ENCODE measurements around the gene NPAS1.
A peak's percentile ranks its signal among the peaks of the same experiment; 100 is the strongest.
"Not testable (repeated sequence)": the region's sequence is repeated elsewhere in the genome, so short reads cannot be mapped to it uniquely, and the experiment has no call there.

The NPAS1 gene

DNA sequence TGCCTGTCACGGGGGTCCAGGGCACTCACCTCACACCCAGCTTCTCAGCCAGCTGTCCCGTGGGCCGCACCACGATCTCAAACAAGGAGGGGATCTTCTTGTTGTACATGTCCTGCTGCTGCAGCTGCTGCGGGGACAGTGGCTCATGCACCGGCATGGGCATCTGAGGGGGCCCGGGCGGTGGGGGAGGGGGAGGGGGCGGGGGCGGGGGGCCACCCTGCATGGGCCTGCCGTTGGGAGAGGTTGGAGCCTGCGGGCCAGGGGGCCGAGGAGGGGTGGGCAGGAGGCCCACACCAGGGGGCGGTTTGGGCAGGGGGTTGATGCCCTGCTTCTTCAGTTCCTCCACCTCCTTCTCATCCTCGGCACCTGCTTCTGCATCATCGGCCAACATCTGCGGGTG lies 52.7 kb downstream of the NPAS1 start:
- no peak overlapping the region for H3K4me3 ChIP-seq (ENCODE audit: low read depth in 1 of 5, low read length in 5 of 5)
- no peaks in the 10 kb centered on the region for H3K27me3 ChIP-seq (ENCODE audit: control insufficient read depth in 5 of 5, insufficient read depth in 4 of 5, low read length in 5 of 5)
- no peak overlapping the region for H3K27ac ChIP-seq (ENCODE audit: low read depth, low read length)
- peaks cover 0 to 90% (median 80%) of the 10 kb centered on the region in 5 donors for H3K36me3 ChIP-seq (ENCODE audit: control insufficient read depth in 5 of 5, insufficient read depth in 5 of 5, low read length in 5 of 5)
- H3K9me3 ChIP-seq (ENCODE audit: control insufficient read depth in 5 of 5, low read length in 5 of 5) = no peaks in the 10 kb centered on the region
- peaks cover 0 to 12% (median 2%) of the 10 kb centered on the region in 5 donors for H3K4me1 ChIP-seq (ENCODE audit: control insufficient read depth in 5 of 5, insufficient read depth in 5 of 5, low read length in 5 of 5)
- no peak overlapping the region for H3K9ac ChIP-seq (ENCODE audit: low read length in 5 of 5)

DNA sequence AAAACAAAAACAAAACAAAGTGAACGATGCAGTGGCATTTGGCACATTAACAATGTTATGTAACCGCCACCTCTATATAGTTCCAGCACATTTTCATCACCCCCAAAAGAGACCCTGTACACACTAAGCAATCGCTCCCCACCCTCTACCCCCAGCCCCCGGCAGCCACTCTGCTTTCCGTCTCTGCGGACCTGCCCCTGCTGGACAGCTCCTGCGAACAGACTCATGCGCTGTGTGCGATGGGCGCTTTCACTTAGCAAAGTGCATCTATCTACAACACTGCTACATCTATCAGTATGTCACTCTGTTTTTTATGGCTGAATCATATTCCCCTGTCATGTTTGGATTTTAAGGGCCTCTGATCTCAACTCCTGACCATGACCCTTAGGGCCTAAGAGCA lies 53.9 kb downstream of the NPAS1 start:
- H3K9me3 ChIP-seq (ENCODE audit: control insufficient read depth in 5 of 5, low read length in 5 of 5) = no peaks in the 10 kb centered on the region
- no peak overlapping the region for H3K9ac ChIP-seq (ENCODE audit: low read length in 5 of 5)
- no peak overlapping the region for H3K27ac ChIP-seq (ENCODE audit: low read depth, low read length)
- peaks cover 0 to 12% (median 2%) of the 10 kb centered on the region in 5 donors for H3K4me1 ChIP-seq (ENCODE audit: control insufficient read depth in 5 of 5, insufficient read depth in 5 of 5, low read length in 5 of 5)
- peaks cover 0 to 86% (median 67%) of the 10 kb centered on the region in 5 donors for H3K36me3 ChIP-seq (ENCODE audit: control insufficient read depth in 5 of 5, insufficient read depth in 5 of 5, low read length in 5 of 5)
- H3K27me3 ChIP-seq (ENCODE audit: control insufficient read depth in 5 of 5, insufficient read depth in 4 of 5, low read length in 5 of 5) = no peaks in the 10 kb centered on the region
- no peak overlapping the region for H3K4me3 ChIP-seq (ENCODE audit: low read depth in 1 of 5, low read length in 5 of 5)

GRCh38 chr19:47074621-47075020 lies 55.0 kb downstream of the NPAS1 start:
- Histone ChIP-seq H3K4me3 (ENCODE audit: low read depth in 1 of 5, low read length in 5 of 5) (no peak overlapping the region), H3K27me3 (ENCODE audit: control insufficient read depth in 5 of 5, insufficient read depth in 4 of 5, low read length in 5 of 5) (no peaks in the 10 kb centered on the region), H3K36me3 (ENCODE audit: control insufficient read depth in 5 of 5, insufficient read depth in 5 of 5, low read length in 5 of 5) (peaks cover 0 to 77% (median 57%) of the 10 kb centered on the region in 5 donors), H3K27ac (ENCODE audit: low read depth, low read length) (no peak overlapping the region), H3K4me1 (ENCODE audit: control insufficient read depth in 5 of 5, insufficient read depth in 5 of 5, low read length in 5 of 5) (peaks cover 0 to 15% (median 5%) of the 10 kb centered on the region in 5 donors), H3K9me3 (ENCODE audit: control insufficient read depth in 5 of 5, low read length in 5 of 5) (no peaks in the 10 kb centered on the region), H3K9ac (ENCODE audit: low read length in 5 of 5) (no peak overlapping the region)

GRCh38 chr19:47075179-47075810 lies 55.7 kb downstream of the NPAS1 start:
- Histone ChIP-seq H3K9ac (ENCODE audit: low read length in 5 of 5) (peak overlapping the region in 2 of 5 donors; percentile 9 to 23), H3K27me3 (ENCODE audit: control insufficient read depth in 5 of 5, insufficient read depth in 4 of 5, low read length in 5 of 5) (no peaks in the 10 kb centered on the region), H3K4me1 (ENCODE audit: control insufficient read depth in 5 of 5, insufficient read depth in 5 of 5, low read length in 5 of 5) (peaks cover 0 to 18% (median 10%) of the 10 kb centered on the region in 5 donors), H3K36me3 (ENCODE audit: control insufficient read depth in 5 of 5, insufficient read depth in 5 of 5, low read length in 5 of 5) (peaks cover 0 to 76% (median 54%) of the 10 kb centered on the region in 5 donors), H3K9me3 (ENCODE audit: control insufficient read depth in 5 of 5, low read length in 5 of 5) (no peaks in the 10 kb centered on the region), H3K27ac (ENCODE audit: low read depth, low read length) (no peak overlapping the region), H3K4me3 (ENCODE audit: low read depth in 1 of 5, low read length in 5 of 5) (no peak overlapping the region)

- Histone ChIP-seq H3K27me3 (ENCODE audit: control insufficient read depth in 5 of 5, insufficient read depth in 4 of 5, low read length in 5 of 5) (no peaks in the 10 kb centered on the region), H3K9ac (ENCODE audit: low read length in 5 of 5) (peak overlapping the region in 1 of 5 donors; percentile 23), H3K4me3 (ENCODE audit: low read depth in 1 of 5, low read length in 5 of 5) (no peak overlapping the region), H3K27ac (ENCODE audit: low read depth, low read length) (no peak overlapping the region), H3K36me3 (ENCODE audit: control insufficient read depth in 5 of 5, insufficient read depth in 5 of 5, low read length in 5 of 5) (peaks cover 0 to 76% (median 51%) of the 10 kb centered on the region in 5 donors), H3K9me3 (ENCODE audit: control insufficient read depth in 5 of 5, low read length in 5 of 5) (no peaks in the 10 kb centered on the region), H3K4me1 (ENCODE audit: control insufficient read depth in 5 of 5, insufficient read depth in 5 of 5, low read length in 5 of 5) (peaks cover 0 to 18% (median 10%) of the 10 kb centered on the region in 5 donors)
Measured at GRCh38 chr19:47075941-47076340, 56.3 kb downstream of the NPAS1 start.

- H3K4me1 ChIP-seq (ENCODE audit: control insufficient read depth in 5 of 5, insufficient read depth in 5 of 5, low read length in 5 of 5) = peaks cover 0 to 18% (median 10%) of the 10 kb centered on the region in 5 donors
- H3K36me3 ChIP-seq (ENCODE audit: control insufficient read depth in 5 of 5, insufficient read depth in 5 of 5, low read length in 5 of 5) = peaks cover 4 to 80% (median 54%) of the 10 kb centered on the region in 5 donors
- H3K9ac ChIP-seq (ENCODE audit: low read length in 5 of 5); H3K27ac ChIP-seq (ENCODE audit: low read depth, low read length); H3K4me3 ChIP-seq (ENCODE audit: low read depth in 1 of 5, low read length in 5 of 5); H3K9me3 ChIP-seq (ENCODE audit: control insufficient read depth in 5 of 5, low read length in 5 of 5); H3K27me3 ChIP-seq (ENCODE audit: control insufficient read depth in 5 of 5, insufficient read depth in 4 of 5, low read length in 5 of 5): not testable (repeated sequence)
Measured at GRCh38 chr19:47078351-47078750, 58.7 kb downstream of the NPAS1 start.

GRCh38 chr19:47081095-47081494 lies 61.5 kb downstream of the NPAS1 start:
- Histone ChIP-seq H3K27me3 (ENCODE audit: control insufficient read depth in 5 of 5, insufficient read depth in 4 of 5, low read length in 5 of 5) (no peaks in the 10 kb centered on the region), H3K36me3 (ENCODE audit: control insufficient read depth in 5 of 5, insufficient read depth in 5 of 5, low read length in 5 of 5) (peaks cover 7 to 83% (median 59%) of the 10 kb centered on the region in 5 donors), H3K27ac (ENCODE audit: low read depth, low read length) (no peak overlapping the region), H3K4me1 (ENCODE audit: control insufficient read depth in 5 of 5, insufficient read depth in 5 of 5, low read length in 5 of 5) (peaks cover 0 to 8% (median 6%) of the 10 kb centered on the region in 5 donors), H3K9ac (ENCODE audit: low read length in 5 of 5) (no peak overlapping the region), H3K9me3 (ENCODE audit: control insufficient read depth in 5 of 5, low read length in 5 of 5) (no peaks in the 10 kb centered on the region), H3K4me3 (ENCODE audit: low read depth in 1 of 5, low read length in 5 of 5) (no peak overlapping the region)

GRCh38 chr19:47082493-47082892 lies 62.9 kb downstream of the NPAS1 start:
- Histone ChIP-seq H3K4me3 (ENCODE audit: low read depth in 1 of 5, low read length in 5 of 5) (no peak overlapping the region), H3K36me3 (ENCODE audit: control insufficient read depth in 5 of 5, insufficient read depth in 5 of 5, low read length in 5 of 5) (peaks cover 7 to 83% (median 59%) of the 10 kb centered on the region in 5 donors), H3K27ac (ENCODE audit: low read depth, low read length) (no peak overlapping the region), H3K27me3 (ENCODE audit: control insufficient read depth in 5 of 5, insufficient read depth in 4 of 5, low read length in 5 of 5) (no peaks in the 10 kb centered on the region), H3K9ac (ENCODE audit: low read length in 5 of 5) (no peak overlapping the region), H3K4me1 (ENCODE audit: control insufficient read depth in 5 of 5, insufficient read depth in 5 of 5, low read length in 5 of 5) (peaks cover 0 to 8% (median 6%) of the 10 kb centered on the region in 5 donors), H3K9me3 (ENCODE audit: control insufficient read depth in 5 of 5, low read length in 5 of 5) (no peaks in the 10 kb centered on the region)

GRCh38 chr19:47084879-47085439 lies 65.3 kb downstream of the NPAS1 start:
- Histone ChIP-seq H3K4me1 (ENCODE audit: control insufficient read depth in 5 of 5, insufficient read depth in 5 of 5, low read length in 5 of 5) (peaks cover 0 to 2% (median under 1%) of the 10 kb centered on the region in 5 donors), H3K9me3 (ENCODE audit: control insufficient read depth in 5 of 5, low read length in 5 of 5) (no peaks in the 10 kb centered on the region), H3K27ac (ENCODE audit: low read depth, low read length) (no peak overlapping the region), H3K36me3 (ENCODE audit: control insufficient read depth in 5 of 5, insufficient read depth in 5 of 5, low read length in 5 of 5) (peaks cover 7 to 94% (median 76%) of the 10 kb centered on the region in 5 donors), H3K27me3 (ENCODE audit: control insufficient read depth in 5 of 5, insufficient read depth in 4 of 5, low read length in 5 of 5) (no peaks in the 10 kb centered on the region), H3K4me3 (ENCODE audit: low read depth in 1 of 5, low read length in 5 of 5) (no peak overlapping the region), H3K9ac (ENCODE audit: low read length in 5 of 5) (no peak overlapping the region)

GRCh38 chr19:47086280-47086679 lies 66.6 kb downstream of the NPAS1 start:
- Histone ChIP-seq H3K4me3 (ENCODE audit: low read depth in 1 of 5, low read length in 5 of 5) (no peak overlapping the region), H3K27me3 (ENCODE audit: control insufficient read depth in 5 of 5, insufficient read depth in 4 of 5, low read length in 5 of 5) (no peaks in the 10 kb centered on the region), H3K9me3 (ENCODE audit: control insufficient read depth in 5 of 5, low read length in 5 of 5) (no peaks in the 10 kb centered on the region), H3K27ac (ENCODE audit: low read depth, low read length) (no peak overlapping the region), H3K36me3 (ENCODE audit: control insufficient read depth in 5 of 5, insufficient read depth in 5 of 5, low read length in 5 of 5) (peaks cover 9 to 94% (median 80%) of the 10 kb centered on the region in 5 donors), H3K4me1 (ENCODE audit: control insufficient read depth in 5 of 5, insufficient read depth in 5 of 5, low read length in 5 of 5) (no peaks in the 10 kb centered on the region), H3K9ac (ENCODE audit: low read length in 5 of 5) (no peak overlapping the region)
